Neutrophil (primary cell): ENCODE measurements around the gene SPAG16.

Experiments used
- H3K27ac ChIP-seq: fragments of 200-600 bp; sonication (generic); 2 replicates; pipeline ENCODE4 v1.5.1; 2016; ENCODE audit warnings: mild to moderate bottlenecking, moderate library complexity
- H3K27me3 ChIP-seq: fragments of 200-600 bp; sonication (generic); 2 replicates; pipeline ENCODE4 v1.6.0; 2016; ENCODE audit warnings: mild to moderate bottlenecking
- H3K36me3 ChIP-seq: fragments of 200-600 bp; sonication (generic); 2 replicates; pipeline ENCODE4 v1.5.1; 2017
- H3K4me1 ChIP-seq, 2 experiments: fragments of 200-600 bp in 1 of 2; sonication (generic) in 1 of 2; 1 replicate in 1 of 2; 2 replicates in 1 of 2; pipeline versions ENCODE4 v1.5.1 to v1.6.1; 2013 to 2016; ENCODE audit warnings: low read depth in 1 of 2, low read length in 1 of 2, mild to moderate bottlenecking in 1 of 2, moderate library complexity in 1 of 2; ENCODE audit not compliant: control insufficient read depth in 1 of 2, insufficient read depth in 1 of 2
- H3K4me3 ChIP-seq, 2 experiments: fragments of 200-600 bp in 1 of 2; sonication (generic) in 1 of 2; 1 replicate in 1 of 2; 2 replicates in 1 of 2; pipeline ENCODE4 v1.5.1; 2013 to 2016; ENCODE audit warnings: low read depth in 1 of 2, low read length in 1 of 2, mild to moderate bottlenecking in 1 of 2, moderate library complexity in 1 of 2
- H3K9me3 ChIP-seq: fragments of 200-600 bp; sonication (generic); 2 replicates; pipeline ENCODE4 v1.5.1; 2016
- TF ChIP-seq, protein P1 (sequence below): fragments of 200-600 bp; sonication (generic); IDR thresholded peaks from 2 replicates; pipeline ENCODE4 v1.5.1; 2016; ENCODE audit warnings: antibody characterized with exemption

The SPAG16 gene

DNA sequence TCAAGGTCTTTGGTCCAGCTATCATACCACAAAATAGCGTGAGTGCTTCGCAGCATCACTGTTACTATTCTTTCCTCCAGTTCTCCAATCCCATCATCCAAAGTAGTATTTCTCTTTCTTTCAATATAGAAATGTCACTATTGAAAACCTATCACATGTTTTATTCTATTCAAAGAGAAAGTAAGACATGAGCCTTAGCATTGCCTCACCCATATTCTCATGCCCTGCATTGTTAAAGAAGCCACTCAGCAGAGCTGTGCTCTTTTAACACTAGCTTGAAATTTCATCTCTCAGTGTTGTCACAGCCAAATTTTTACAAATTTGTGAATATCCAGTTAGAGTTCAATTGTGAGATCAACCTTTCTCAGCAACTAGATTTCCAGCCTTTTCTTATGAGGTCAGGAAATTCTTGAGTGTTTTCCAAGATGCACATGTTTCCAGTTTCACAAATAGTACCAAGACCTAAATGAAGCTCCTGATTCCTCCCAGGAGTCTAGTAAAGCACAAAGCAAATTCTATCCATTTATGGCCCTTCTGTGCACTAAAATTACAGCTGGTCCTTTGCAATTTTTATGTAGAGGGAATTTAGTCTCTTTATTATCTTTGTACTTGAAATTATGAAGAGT lies 343.7 kb downstream of the SPAG16 start:
- H3K27ac ChIP-seq: no peak overlapping the region
- H3K36me3 ChIP-seq: no peaks in the 10 kb centered on the region
- no peaks in the 10 kb centered on the region for H3K4me1 ChIP-seq
- no peaks in the 10 kb centered on the region for H3K27me3 ChIP-seq
- H3K9me3 ChIP-seq: no peaks in the 10 kb centered on the region
- no peak overlapping the region for H3K4me3 ChIP-seq
- TF ChIP-seq, protein P1, sequence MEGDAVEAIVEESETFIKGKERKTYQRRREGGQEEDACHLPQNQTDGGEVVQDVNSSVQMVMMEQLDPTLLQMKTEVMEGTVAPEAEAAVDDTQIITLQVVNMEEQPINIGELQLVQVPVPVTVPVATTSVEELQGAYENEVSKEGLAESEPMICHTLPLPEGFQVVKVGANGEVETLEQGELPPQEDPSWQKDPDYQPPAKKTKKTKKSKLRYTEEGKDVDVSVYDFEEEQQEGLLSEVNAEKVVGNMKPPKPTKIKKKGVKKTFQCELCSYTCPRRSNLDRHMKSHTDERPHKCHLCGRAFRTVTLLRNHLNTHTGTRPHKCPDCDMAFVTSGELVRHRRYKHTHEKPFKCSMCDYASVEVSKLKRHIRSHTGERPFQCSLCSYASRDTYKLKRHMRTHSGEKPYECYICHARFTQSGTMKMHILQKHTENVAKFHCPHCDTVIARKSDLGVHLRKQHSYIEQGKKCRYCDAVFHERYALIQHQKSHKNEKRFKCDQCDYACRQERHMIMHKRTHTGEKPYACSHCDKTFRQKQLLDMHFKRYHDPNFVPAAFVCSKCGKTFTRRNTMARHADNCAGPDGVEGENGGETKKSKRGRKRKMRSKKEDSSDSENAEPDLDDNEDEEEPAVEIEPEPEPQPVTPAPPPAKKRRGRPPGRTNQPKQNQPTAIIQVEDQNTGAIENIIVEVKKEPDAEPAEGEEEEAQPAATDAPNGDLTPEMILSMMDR: no peak

DNA sequence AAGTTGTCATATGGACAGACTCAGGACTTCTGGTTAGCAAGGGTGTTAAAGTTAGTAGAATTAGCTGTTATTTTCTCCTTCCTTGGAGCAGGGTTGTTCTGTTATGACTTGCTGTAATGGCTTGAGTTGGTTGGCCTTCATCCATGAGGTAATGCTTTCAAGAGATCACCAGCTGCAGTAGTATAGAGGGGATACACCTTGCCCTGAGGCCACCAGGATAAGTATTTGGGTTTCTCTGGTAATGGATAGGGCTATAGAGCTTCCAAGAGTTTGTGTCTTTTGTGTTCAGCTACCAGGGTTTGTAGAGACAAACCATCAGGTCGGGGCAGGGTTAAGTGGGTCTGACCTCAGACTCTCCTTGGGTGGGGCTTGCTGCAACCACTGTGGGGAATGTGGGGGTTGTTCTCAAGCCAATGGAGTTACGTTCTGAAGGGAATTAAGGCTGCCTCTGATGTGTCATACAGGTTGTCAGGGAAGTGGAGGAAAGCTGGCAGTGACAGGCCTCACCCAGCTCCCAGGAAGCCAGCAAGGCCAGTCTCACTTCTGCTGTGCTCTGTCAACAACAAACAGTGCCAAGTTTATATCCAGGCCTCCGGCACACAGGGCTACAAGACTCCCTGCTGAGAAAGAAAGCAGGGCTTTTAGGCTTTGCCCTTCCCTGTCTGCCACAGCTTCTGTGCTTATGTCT lies 356.6 kb downstream of the SPAG16 start:
- no peaks in the 10 kb centered on the region for H3K36me3 ChIP-seq
- TF ChIP-seq, protein P1: no peak

DNA sequence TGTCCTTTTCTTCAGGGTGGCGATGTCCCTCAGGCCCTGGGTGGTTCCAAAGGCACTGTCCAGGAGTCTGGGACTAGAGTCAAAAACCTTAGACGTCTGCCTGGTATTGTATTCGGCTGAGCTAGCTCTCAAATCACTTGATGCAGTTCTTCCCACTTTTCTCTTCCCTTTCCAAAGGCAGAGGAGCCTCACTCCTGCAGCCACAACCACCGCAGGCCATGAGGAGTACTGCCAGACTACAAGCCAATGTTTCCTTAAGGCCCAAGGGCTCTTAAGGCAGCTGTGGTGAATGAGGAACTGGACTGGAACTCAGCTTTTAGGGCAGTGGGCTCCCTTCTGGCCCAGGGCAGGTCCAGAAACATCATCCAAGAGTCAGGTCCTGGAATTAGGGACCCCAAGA lies 360.7 kb downstream of the SPAG16 start:
- Histone ChIP-seq H3K4me1 (no peaks in the 10 kb centered on the region), H3K36me3 (no peaks in the 10 kb centered on the region), H3K27ac (no peak overlapping the region), H3K27me3 (no peaks in the 10 kb centered on the region), H3K4me3 (no peak overlapping the region), H3K9me3 (no peaks in the 10 kb centered on the region)
- TF ChIP-seq, protein P1: no peak

More for the DNA sequence above, 356.6 kb downstream of the SPAG16 start:
- H3K27ac ChIP-seq: no peak overlapping the region
- H3K27me3 ChIP-seq: no peaks in the 10 kb centered on the region
- H3K4me1 ChIP-seq: no peaks in the 10 kb centered on the region
- H3K9me3 ChIP-seq: no peaks in the 10 kb centered on the region
- no peak overlapping the region for H3K4me3 ChIP-seq

DNA sequence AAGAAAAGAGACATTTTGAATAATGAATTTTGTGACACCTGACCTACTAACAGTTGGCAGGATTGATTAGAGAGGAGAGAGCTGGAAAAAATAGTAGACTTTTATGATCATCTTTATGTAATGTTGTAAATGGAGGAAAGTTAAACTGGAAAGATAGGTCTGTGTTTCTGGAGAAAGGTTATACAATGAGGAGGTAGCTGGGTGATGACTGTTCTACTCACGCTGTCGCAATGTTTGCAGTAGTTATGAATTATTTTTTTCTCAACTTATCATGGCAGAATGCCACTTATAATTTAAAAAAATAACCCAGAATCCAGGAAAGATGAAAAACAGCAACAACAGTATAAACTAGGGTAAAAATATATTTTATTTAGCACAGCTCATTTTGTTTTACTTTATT lies 364.9 kb downstream of the SPAG16 start:
- TF ChIP-seq, protein P1: no peak
- Histone ChIP-seq H3K4me3 (no peak overlapping the region), H3K36me3 (no peaks in the 10 kb centered on the region), H3K27ac (no peak overlapping the region), H3K9me3 (no peaks in the 10 kb centered on the region), H3K4me1 (no peaks in the 10 kb centered on the region), H3K27me3 (no peaks in the 10 kb centered on the region)

DNA sequence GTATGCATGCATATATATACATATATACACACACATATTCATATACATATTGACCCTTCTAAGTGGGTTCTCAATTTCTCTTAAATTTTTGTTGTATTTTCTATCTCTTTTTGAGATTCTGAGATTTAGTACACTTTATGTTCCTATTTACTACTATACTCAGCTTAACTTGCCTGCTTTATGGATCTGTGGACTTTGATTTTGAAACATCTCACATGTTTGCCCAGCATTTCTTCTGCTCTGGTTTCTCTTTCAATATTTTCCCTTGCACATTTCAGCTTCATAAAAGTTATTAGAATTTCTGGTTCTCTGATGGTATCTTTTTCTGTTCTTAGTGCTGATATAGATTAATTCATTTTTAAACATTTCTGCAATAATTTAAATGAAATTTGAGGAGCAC lies 380.6 kb downstream of the SPAG16 start:
- Histone ChIP-seq H3K4me1 (no peaks in the 10 kb centered on the region), H3K36me3 (no peaks in the 10 kb centered on the region), H3K9me3 (peaks cover 3% of the 10 kb centered on the region), H3K27ac (no peak overlapping the region), H3K4me3 (no peak overlapping the region), H3K27me3 (no peaks in the 10 kb centered on the region)
- TF ChIP-seq, protein P1: no peak
